HL-60/S4 (cell line): ENCODE results near the gene CEND1.

Experiments used
- in situ Hi-C: fragments of 300-500 bp; cut with MboI; formaldehyde crosslinking; loops from 2 replicates; pipeline ENCODE4 v1.14.3; 2022; ENCODE audit warnings: low sequenced_read_pairs

The CEND1 gene

DNA sequence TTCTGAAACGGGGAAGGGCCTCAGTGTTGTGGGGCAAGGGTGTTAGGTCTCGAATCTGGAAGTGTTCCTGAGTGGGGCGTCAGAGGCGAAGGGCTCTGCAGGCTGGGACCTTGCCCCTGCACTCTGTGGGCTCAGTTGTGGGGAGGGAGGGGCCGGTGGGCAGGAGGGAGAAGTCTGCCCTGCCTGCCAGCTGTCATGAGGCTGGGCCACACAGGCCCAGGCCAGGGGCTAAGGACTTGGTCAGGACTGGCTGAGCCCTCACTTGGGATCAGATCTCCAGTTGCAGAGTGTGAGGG lies 38.0 kb upstream of the CEND1 start, which contains the start of gene CRACR2B:
Gene CRACR2B, plus strand, starts transcription at position 23 of the 296 bp plus-strand sequence. CDS start 689 bp downstream, outside the sequence.
- in situ Hi-C loops, result no loop called here

- in situ Hi-C loops, result no loop called here
Observed at GRCh38 chr11:827146-827896, 37.4 kb upstream of the CEND1 start.

DNA sequence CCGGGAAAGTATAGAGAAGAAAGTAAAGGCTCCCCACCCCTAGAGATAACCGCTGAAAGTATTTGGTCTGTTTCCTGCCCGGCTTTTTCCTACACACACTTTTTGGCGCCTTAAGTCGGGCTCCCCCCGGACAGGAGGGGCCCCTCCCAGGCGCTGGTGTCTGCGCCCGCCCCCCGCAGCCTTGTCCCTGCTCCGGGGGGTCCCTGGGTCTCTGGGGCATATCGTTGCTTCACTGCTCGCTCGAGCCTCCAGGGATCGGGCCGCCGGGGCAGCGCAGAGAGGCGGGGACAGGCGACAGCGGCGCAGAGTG lies 36.9 kb upstream of the CEND1 start:
- in situ Hi-C loops, result no loop called here

DNA sequence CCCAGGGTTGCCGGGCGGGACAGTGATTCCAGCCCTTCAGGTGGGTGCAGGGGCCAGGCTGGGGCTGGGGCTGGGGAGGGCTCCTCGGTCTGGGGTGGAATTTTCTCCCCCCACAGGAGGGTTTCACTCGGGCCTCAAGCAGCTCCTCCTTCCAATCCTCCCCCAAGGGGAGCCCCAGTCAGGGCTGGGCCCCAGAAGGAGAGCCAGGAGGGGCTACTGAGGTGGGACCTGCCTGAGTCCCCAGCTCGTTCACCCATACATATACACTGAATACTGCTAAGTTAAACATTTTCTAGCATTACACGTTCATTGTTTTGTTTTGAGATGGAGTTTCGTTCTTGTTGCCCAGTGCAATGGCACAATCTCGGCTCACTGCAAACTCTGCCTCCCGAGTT lies 36.3 kb upstream of the CEND1 start:
- in situ Hi-C loops, result no loop called here

- in situ Hi-C loops, result no loop called here
Observed at GRCh38 chr11:825366-826226, 35.7 kb upstream of the CEND1 start.

- in situ Hi-C loops, result no loop called here
Observed at GRCh38 chr11:824942-825341, 35.1 kb upstream of the CEND1 start.

DNA sequence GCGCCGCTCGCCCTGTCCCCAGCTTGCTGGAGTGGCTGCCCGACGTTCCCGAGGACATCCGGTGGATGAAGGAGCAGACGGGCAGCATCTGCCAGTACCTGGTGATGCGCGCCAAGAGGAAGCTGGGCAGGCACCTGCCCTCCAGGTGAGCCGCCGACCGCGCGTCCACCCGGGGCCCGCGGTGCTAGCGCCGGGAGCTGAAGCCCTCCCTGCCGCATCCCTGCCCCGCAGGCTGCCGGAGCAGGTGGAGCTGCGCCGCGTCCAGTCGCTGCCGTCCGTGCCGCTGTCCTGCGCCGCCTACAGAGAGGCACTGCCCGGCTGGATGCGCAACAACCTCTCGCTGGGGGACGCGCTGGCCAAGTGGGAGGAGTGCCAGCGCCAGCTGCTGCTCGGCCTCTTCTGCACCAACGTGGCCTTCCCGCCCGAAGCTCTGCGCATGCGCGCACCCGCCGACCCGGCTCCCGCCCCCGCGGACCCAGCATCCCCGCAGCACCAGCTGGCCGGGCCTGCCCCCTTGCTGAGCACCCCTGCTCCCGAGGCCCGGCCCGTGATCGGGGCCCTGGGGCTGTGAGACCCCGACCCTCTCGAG lies 34.5 kb upstream of the CEND1 start:
- in situ Hi-C loops, result no loop called here

GRCh38 chr11:823441-824291 lies 33.8 kb upstream of the CEND1 start:
- in situ Hi-C loops, result no loop called here

GRCh38 chr11:821512-822371 lies 31.9 kb upstream of the CEND1 start:
- in situ Hi-C loops, result no loop called here

GRCh38 chr11:820655-821511 lies 31.0 kb upstream of the CEND1 start:
- in situ Hi-C loops, result no loop called here

GRCh38 chr11:819943-820649 lies 30.2 kb upstream of the CEND1 start:
- in situ Hi-C loops, result no loop called here

DNA sequence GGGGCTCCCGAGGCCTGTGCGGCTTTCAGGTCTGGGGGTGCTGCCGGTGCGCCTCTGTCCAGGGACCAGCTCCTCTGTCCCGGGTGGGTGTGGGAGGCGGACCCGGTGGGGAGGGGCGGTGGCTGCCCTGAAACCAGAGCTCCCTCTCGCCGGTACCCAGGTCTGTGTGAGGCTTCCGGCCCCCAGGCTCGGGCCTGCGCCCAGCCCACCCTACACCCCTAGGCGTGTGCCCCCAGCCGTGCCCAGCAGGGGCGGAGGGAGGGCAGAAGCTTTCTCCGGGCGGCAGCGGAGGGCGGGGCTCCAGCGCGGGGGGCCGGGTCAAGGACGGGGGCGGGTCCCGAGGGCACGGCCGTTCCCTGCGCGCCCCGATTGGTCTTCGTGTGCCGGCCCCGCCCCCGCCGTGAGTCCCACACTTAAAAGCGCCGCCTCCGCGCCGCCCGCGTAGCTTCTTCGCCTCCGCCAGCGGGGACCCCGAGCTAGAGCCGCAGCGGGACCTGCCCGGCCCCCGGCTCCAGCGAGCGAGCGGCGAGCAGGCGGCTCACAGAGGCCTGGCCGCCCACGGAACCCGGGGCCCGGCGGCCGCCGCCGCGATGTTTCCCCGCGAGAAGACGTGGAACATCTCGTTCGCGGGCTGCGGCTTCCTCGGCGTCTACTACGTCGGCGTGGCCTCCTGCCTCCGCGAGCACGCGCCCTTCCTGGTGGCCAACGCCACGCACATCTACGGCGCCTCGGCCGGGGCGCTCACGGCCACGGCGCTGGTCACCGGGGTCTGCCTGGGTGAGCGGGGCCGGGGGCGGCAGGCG lies 29.4 kb upstream of the CEND1 start:
- in situ Hi-C loops, result no loop called here

DNA sequence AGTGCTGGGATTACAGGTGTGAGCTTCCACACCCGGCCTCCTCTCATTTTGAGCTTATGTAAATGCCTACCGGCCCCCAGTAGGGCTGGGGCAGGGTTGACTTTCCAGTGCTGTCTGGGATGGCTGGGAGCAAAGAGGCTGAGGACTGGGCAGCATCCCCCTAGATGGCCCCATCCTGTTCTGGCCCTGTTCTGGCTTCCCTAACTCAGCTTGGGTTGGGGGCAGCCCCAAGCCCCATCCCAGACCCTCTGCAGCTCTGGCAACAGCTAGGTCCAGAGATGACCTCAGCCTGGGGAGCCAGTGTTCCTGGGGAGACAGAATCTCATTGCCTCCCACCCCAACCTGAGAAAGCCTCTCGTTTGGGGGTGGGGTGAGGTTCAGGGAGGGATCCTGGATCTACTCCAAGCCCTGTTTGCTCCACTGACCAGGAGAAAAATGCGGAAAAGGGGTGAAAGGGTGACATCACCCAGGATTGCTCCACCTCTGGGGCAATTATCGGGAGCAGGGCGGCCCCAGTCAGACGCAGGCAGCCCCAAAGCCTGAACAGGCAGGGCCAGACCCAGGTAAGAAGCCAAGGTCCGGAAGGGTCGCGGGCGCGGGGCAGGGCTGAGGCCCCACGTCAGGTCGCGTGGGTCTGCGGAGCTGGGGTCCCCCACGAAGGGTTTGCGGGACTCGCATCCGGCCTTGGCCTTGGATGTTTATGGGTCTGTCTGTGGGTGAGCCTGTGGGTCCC lies 28.7 kb upstream of the CEND1 start, which contains the start of gene PNPLA2:
Gene PNPLA2, plus strand, starts transcription at position 519 of the 733 bp plus-strand sequence. CDS start 805 bp downstream, outside the sequence.
- in situ Hi-C loops, result no loop called here

DNA sequence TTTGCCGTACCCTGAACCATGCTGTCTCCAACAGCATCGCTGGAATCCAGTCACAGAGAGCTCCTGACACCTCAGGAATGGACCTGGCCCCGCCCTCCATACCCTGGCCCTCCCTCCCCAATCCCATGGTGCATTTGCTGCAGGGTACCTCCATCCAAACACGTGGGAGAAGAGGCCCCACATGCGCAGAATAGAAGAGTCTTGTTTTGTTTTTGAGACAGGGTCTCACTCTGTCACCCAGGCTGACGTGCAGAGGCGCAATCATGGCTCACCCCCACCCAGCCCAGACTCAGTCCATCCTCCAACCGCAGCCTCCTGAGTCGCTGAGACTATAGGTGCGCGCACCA lies 26.5 kb upstream of the CEND1 start:
- in situ Hi-C loops, result no loop called here

- in situ Hi-C loops, result no loop called here
Observed at GRCh38 chr11:815675-816432, 26.0 kb upstream of the CEND1 start.

DNA sequence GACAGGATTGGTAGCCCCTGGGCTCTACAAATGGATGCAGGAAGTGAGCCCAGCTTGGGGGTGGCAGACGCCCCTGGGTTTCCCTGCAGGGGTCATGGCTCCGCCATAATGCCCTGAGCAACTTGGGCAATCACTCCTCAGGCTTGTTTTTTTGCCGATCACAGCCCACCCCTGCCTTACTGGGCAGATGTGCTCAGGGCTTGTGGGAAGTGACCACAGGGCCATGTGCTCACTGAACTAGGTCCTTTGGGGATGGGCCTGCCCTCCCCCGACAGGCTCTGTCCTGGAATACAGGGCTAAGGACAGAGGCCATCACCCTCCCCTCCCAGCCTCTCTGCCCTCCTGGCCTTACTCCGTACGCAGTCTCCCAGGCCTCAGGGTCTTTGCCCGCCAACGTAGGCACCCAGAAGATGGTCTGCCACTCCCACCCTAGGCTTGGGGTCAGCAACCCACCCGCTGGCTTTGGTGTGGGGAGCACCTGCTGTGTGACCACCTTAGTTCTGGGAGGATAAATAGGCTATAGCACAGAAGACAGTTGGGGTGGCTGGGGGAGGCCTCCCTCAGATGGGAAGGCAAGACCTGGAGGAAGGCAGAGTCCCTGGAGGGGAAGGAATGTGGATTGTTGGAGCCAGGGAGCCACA lies 23.7 kb upstream of the CEND1 start:
- in situ Hi-C loops, result no loop called here
